ENCODE measurements around the gene RERG.
"Not testable (repeated sequence)": the region's sequence is repeated elsewhere in the genome, so short reads cannot be mapped to it uniquely, and the experiment has no call there.

RERG gene

GRCh38 chr12:15143467-15143866, 77.8 kb downstream of the RERG start:
- no peak for DNase-seq (ENCODE audit: low read depth)

- no peak for DNase-seq (ENCODE audit: low read depth)
Observed at GRCh38 chr12:15142711-15143110, 78.5 kb downstream of the RERG start.

- DNase-seq (ENCODE audit: low read depth), result peak; percentile 48
Observed at GRCh38 chr12:15131431-15131830, 89.8 kb downstream of the RERG start.

GRCh38 chr12:15130541-15130940, 90.7 kb downstream of the RERG start:
- DNase-seq (ENCODE audit: low read depth), result no peak

- no peak for DNase-seq (ENCODE audit: low read depth)
Observed at GRCh38 chr12:15123401-15123800, 97.8 kb downstream of the RERG start.

GRCh38 chr12:15122344-15122743, 98.9 kb downstream of the RERG start:
- no peak for DNase-seq (ENCODE audit: low read depth)

- no peak for DNase-seq (ENCODE audit: low read depth)
Observed at GRCh38 chr12:15118955-15119354, 102.3 kb downstream of the RERG start.

GRCh38 chr12:15116983-15117382, 104.2 kb downstream of the RERG start:
- DNase-seq (ENCODE audit: low read depth), result no peak

GRCh38 chr12:15116086-15116485, 105.1 kb downstream of the RERG start:
- no peak for DNase-seq (ENCODE audit: low read depth)

- DNase-seq (ENCODE audit: low read depth), result no peak
Observed at GRCh38 chr12:15115434-15115833, 105.8 kb downstream of the RERG start.

- no peak for DNase-seq (ENCODE audit: low read depth)
Observed at GRCh38 chr12:15114501-15114900, 106.7 kb downstream of the RERG start.

GRCh38 chr12:15092826-15093225, 128.4 kb downstream of the RERG start:
- DNase-seq (ENCODE audit: low read depth), result no peak

GRCh38 chr12:15090441-15090840, 130.8 kb downstream of the RERG start:
- DNase-seq (ENCODE audit: low read depth), result no peak

- no peak for DNase-seq (ENCODE audit: low read depth)
Observed at GRCh38 chr12:15088105-15088504, 133.1 kb downstream of the RERG start.

- not testable (repeated sequence) for DNase-seq (ENCODE audit: low read depth)
Observed at GRCh38 chr12:15077751-15078150, 143.5 kb downstream of the RERG start.

GRCh38 chr12:15074351-15074750, 146.9 kb downstream of the RERG start:
- DNase-seq (ENCODE audit: low read depth), result no peak

- DNase-seq (ENCODE audit: low read depth), result no peak
Observed at GRCh38 chr12:15059123-15059522, 162.1 kb downstream of the RERG start.
